ENCODE results near the gene GCH1. TPM values are rescaled to one million over a fixed set of nuclear protein-coding genes. Genes with fewer than 3 reads are reported as not detected.
A peak's percentile ranks its signal among the peaks of the same experiment; 100 is the strongest.

GCH1 gene
- polyA plus RNA-seq, 1 donor from 2014 or later, result 4.9 TPM

DNA sequence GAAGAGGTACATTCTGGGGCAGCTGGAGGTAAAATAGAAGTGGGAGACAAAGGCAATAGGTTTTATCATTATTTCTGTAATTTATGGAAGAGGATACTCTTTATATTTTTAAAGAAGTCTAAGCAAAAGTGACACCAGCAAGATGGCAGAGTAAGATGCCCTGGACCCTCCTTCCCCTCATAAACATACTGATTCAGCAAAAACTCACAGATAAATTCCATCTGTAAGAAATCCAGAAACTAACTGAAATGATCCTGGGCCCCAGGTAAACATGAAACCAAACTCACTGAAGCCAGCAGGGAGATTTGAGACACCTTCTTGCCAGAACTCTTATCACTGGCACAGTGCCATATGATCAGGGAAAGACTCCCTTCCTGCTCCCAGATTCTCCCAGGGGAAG lies 79.9 kb downstream of the GCH1 start:
- no peaks in the 10 kb centered on the region for H4K20me1 ChIP-seq (ENCODE audit: insufficient read depth)
- H3K27me3 ChIP-seq (ENCODE audit: insufficient read depth, low read depth, low read length), result no peaks in the 10 kb centered on the region
- H3K36me3 ChIP-seq (ENCODE audit: insufficient read depth, low read length), result no peaks in the 10 kb centered on the region
- no peaks in the 10 kb centered on the region for H3K9me3 ChIP-seq (ENCODE audit: low read length)
- no peak overlapping the region for H3K4me3 ChIP-seq (ENCODE audit: low read length)
- no peaks in the 10 kb centered on the region for H3F3A ChIP-seq (ENCODE audit: insufficient read depth, low read length, poor library complexity, severe bottlenecking)
- H3K27ac ChIP-seq (ENCODE audit: low read length), result no peak overlapping the region
- H3K9me2 ChIP-seq (ENCODE audit: insufficient read depth, low read length), result no peaks in the 10 kb centered on the region
- H3K9ac ChIP-seq (ENCODE audit: low read length), result no peak overlapping the region
- H2AFZ ChIP-seq (ENCODE audit: low read depth, low read length), result no peak overlapping the region
- no peaks in the 10 kb centered on the region for H3K79me2 ChIP-seq (replicated peaks; ENCODE audit: insufficient read depth, low read length)
- TF ChIP-seq, protein P1, sequence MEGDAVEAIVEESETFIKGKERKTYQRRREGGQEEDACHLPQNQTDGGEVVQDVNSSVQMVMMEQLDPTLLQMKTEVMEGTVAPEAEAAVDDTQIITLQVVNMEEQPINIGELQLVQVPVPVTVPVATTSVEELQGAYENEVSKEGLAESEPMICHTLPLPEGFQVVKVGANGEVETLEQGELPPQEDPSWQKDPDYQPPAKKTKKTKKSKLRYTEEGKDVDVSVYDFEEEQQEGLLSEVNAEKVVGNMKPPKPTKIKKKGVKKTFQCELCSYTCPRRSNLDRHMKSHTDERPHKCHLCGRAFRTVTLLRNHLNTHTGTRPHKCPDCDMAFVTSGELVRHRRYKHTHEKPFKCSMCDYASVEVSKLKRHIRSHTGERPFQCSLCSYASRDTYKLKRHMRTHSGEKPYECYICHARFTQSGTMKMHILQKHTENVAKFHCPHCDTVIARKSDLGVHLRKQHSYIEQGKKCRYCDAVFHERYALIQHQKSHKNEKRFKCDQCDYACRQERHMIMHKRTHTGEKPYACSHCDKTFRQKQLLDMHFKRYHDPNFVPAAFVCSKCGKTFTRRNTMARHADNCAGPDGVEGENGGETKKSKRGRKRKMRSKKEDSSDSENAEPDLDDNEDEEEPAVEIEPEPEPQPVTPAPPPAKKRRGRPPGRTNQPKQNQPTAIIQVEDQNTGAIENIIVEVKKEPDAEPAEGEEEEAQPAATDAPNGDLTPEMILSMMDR (IDR thresholded peaks at IDR 0.05; ENCODE audit: poor library complexity, severe bottlenecking), result no peak
- TF ChIP-seq EZH2 (IDR thresholded peaks at IDR 0.05; ENCODE audit: borderline replicate concordance, insufficient read depth, low read length, poor library complexity, severe bottlenecking) (no peak), EP300 (conservative IDR thresholded peaks at IDR 0.05; ENCODE audit: poor library complexity, severe bottlenecking) (no peak), POLR2AphosphoS5 (IDR thresholded peaks at IDR 0.05) (no peak), MXI1 (conservative IDR thresholded peaks at IDR 0.05; ENCODE audit: poor library complexity, severe bottlenecking) (no peak), SMC3 (conservative IDR thresholded peaks at IDR 0.05; ENCODE audit: poor library complexity) (no peak), TAF1 (IDR thresholded peaks at IDR 0.05; ENCODE audit: low read depth) (no peak), RAD21 (conservative IDR thresholded peaks at IDR 0.05) (no peak)
- TF ChIP-seq, protein P2, sequence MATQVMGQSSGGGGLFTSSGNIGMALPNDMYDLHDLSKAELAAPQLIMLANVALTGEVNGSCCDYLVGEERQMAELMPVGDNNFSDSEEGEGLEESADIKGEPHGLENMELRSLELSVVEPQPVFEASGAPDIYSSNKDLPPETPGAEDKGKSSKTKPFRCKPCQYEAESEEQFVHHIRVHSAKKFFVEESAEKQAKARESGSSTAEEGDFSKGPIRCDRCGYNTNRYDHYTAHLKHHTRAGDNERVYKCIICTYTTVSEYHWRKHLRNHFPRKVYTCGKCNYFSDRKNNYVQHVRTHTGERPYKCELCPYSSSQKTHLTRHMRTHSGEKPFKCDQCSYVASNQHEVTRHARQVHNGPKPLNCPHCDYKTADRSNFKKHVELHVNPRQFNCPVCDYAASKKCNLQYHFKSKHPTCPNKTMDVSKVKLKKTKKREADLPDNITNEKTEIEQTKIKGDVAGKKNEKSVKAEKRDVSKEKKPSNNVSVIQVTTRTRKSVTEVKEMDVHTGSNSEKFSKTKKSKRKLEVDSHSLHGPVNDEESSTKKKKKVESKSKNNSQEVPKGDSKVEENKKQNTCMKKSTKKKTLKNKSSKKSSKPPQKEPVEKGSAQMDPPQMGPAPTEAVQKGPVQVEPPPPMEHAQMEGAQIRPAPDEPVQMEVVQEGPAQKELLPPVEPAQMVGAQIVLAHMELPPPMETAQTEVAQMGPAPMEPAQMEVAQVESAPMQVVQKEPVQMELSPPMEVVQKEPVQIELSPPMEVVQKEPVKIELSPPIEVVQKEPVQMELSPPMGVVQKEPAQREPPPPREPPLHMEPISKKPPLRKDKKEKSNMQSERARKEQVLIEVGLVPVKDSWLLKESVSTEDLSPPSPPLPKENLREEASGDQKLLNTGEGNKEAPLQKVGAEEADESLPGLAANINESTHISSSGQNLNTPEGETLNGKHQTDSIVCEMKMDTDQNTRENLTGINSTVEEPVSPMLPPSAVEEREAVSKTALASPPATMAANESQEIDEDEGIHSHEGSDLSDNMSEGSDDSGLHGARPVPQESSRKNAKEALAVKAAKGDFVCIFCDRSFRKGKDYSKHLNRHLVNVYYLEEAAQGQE (IDR thresholded peaks at IDR 0.05; ENCODE audit: borderline replicate concordance), result no peak
- H3K4me2 ChIP-seq (ENCODE audit: low read length), result no peak overlapping the region

DNA sequence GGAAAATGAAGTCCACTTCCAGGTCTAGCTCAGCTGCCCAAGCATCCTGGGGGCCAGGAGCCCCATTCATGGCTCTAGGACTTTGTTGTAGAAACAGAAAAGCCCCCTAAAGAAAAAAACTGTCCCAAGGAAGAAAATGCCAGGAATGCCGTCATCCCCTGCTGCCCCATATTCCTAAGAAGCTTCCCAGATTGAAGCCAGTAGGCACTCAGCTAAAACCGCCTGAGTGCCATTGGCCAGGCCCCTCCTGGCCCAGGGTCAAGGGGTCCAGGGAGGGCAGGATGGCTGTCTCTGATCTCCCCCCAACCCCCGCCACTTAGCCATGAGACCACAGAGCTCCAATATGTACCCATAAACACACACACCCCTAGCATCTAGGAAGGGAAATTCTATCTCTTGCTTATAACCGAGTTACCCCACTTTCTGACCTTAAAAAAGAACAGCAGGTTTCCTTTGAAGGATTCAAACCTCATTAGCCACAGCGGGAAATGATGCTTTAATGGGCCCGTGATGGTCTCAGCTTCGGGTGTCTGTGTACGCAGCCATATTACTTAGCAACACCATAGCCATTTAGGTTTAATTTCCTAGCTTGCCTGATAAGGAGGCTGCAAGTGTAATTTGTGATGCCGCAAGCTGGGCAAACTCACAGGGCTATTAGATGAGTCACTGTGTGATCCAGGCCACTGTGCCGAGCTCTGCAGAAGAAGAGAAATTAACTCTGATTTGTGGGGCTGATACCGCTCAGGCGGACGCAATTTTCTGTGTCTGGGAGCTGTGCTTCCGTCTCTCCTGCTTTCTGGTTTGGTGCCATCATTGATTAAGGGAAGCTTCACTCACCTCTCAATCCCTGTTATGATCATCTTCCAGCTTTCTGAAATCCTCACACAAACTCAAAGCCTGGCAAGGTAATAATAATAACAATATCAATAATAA lies 84.2 kb downstream of the GCH1 start:
- Histone ChIP-seq H3K4me2 (ENCODE audit: low read length) (peak overlapping the region; percentile 8), H3K79me2 (replicated peaks; ENCODE audit: insufficient read depth, low read length) (no peaks in the 10 kb centered on the region), H3K4me3 (ENCODE audit: low read length) (peak overlapping the region; percentile 28), H3K36me3 (ENCODE audit: insufficient read depth, low read length) (no peaks in the 10 kb centered on the region), H4K20me1 (ENCODE audit: insufficient read depth) (no peaks in the 10 kb centered on the region), H3K9ac (ENCODE audit: low read length) (peak overlapping the region; percentile 29), H3K9me3 (ENCODE audit: low read length) (no peaks in the 10 kb centered on the region), H3K27me3 (ENCODE audit: insufficient read depth, low read depth, low read length) (no peaks in the 10 kb centered on the region), H3F3A (ENCODE audit: insufficient read depth, low read length, poor library complexity, severe bottlenecking) (no peaks in the 10 kb centered on the region), H3K9me2 (ENCODE audit: insufficient read depth, low read length) (no peaks in the 10 kb centered on the region), H2AFZ (ENCODE audit: low read depth, low read length) (no peak overlapping the region), H3K27ac (ENCODE audit: low read length) (peak overlapping the region; percentile 61)
- TF ChIP-seq, protein P1 (IDR thresholded peaks at IDR 0.05; ENCODE audit: poor library complexity, severe bottlenecking), result no peak
- TF ChIP-seq POLR2AphosphoS5 (IDR thresholded peaks at IDR 0.05) (peak; percentile 84), EP300 (conservative IDR thresholded peaks at IDR 0.05; ENCODE audit: poor library complexity, severe bottlenecking) (peak; percentile 63), MXI1 (conservative IDR thresholded peaks at IDR 0.05; ENCODE audit: poor library complexity, severe bottlenecking) (no peak)
- TF ChIP-seq, protein P2 (IDR thresholded peaks at IDR 0.05; ENCODE audit: borderline replicate concordance), result peak; percentile 43

Data from neural cell (in vitro differentiated cells).